Skeletal muscle tissue (tissue), 4 donors: Measurements from ENCODE around the gene SMARCAD1. TPM values are rescaled to one million over a fixed set of nuclear protein-coding genes. Genes with fewer than 3 reads are reported as not detected.

ENCODE experiments used
- H3K27ac ChIP-seq: one replicate; pipeline ENCODE4 v1.7.0; 2013; ENCODE audit warnings: mild to moderate bottlenecking, low read depth, low read length, inconsistent platforms
- H3K27me3 ChIP-seq, 3 donors: one replicate each; pipeline ENCODE4 v1.7.0; 2013; ENCODE audit warnings: low read length in 3 of 3; ENCODE audit not compliant: control insufficient read depth in 3 of 3, insufficient read depth in 3 of 3
- H3K36me3 ChIP-seq, 3 donors: one replicate each; pipeline ENCODE4 v1.7.0; 2013; ENCODE audit warnings: low read length in 3 of 3; ENCODE audit not compliant: control insufficient read depth in 3 of 3, insufficient read depth in 3 of 3
- H3K4me1 ChIP-seq, 3 donors: one replicate each; pipeline ENCODE4 v1.7.0; 2013; ENCODE audit warnings: low read length in 3 of 3, mild to moderate bottlenecking in 3 of 3; ENCODE audit not compliant: control insufficient read depth in 3 of 3, insufficient read depth in 3 of 3
- H3K4me3 ChIP-seq, 3 donors: one replicate each; pipeline ENCODE4 v1.7.0; 2013; ENCODE audit warnings: low read length in 3 of 3
- H3K9ac ChIP-seq, 3 donors: one replicate each; pipeline ENCODE4 v1.7.0; 2013; ENCODE audit warnings: low read length in 3 of 3, mild to moderate bottlenecking in 3 of 3, moderate library complexity in 2 of 3, low read depth in 1 of 3
- H3K9me3 ChIP-seq, 3 donors: one replicate each; pipeline ENCODE4 v1.7.0; 2013; ENCODE audit warnings: low read length in 3 of 3; ENCODE audit not compliant: control insufficient read depth in 3 of 3
- total RNA-seq: library from RNA; depleted of rRNA; stranded (reverse); fragments of >200 nt; gene quantifications from one replicate; pipeline ENCODE4 v1.2.3, GENCODE V29; 2014
- donor health status: Osteomylitis.

Gene SMARCAD1
- 28.7 TPM for total RNA-seq

DNA sequence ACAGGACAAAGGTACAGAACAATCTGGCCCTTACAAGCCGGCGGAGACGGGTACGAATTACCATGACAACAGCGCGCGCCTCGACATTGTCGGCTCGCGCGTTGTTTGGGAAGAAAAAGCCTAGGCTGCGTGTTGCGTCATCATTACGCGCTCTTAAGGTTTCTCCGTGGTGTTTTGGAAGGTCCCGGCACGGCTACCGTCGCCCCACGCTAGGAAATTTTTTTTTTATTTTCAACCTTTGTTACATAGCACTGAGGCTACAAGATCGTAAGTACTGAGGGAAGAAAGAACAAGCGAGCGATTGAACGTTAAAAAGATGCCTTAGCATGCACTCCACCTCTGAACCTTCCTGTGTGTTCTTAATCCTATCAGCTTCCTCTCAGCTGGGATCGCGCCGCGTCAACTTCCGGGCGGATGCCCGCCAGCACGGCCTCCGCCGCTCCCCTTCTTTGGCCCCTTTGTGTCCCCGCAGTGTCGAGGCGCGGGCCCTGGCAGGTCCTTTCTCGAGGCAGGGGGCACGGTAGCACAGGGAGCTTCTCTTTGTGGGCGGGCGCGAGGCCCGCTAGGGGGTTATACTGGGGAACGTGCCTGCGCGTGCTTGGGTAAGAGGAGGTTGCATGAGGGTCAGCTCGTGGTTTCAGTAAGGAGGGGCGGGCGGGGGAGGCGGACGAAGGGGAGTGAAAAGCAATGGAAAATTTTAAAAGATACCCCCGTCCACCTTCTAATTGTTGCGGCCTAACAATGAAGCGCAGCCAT, at the start of gene SMARCAD1:
Gene SMARCAD1 (plus strand): TSS at position 397 of the 756 bp plus-strand sequence. CDS start 530 bp downstream, outside the sequence.
- Histone ChIP-seq H3K4me1 (peaks cover 6 to 9% (median 9%) of the 10 kb centered on the region in 3 donors), H3K36me3 (peaks cover 0 to 5% (median under 1%) of the 10 kb centered on the region in 3 donors), H3K4me3 (peak within 1 kb of the TSS; percentile 94 to 95 (median 94)), H3K9me3 (no peaks in the 10 kb centered on the region), H3K27me3 (no peaks in the 10 kb centered on the region), H3K27ac (peak within 1 kb of the TSS; percentile 96), H3K9ac (peak within 1 kb of the TSS; percentile 87 to 96 (median 90))

DNA sequence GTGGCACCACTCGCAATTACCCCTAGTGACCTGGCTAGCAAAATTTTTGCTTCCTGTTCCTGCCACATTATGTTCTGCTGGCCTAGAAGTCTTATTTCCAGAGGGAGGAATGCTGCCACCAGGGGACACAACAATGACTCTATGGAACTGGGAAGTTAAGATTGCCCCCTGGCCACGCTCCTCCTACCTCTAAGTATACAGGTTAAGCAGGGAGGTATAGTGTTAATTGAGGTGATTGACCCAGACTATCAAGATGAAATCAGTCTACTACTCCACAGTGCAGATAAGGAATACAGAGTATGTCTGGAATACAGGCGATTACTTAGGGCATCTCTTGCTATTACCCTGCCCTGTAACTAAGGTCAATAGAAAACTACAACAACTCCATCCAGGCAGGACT, 48.8 kb upstream of the SMARCAD1 start:
- no peak overlapping the region for H3K4me3 ChIP-seq
- no peaks in the 10 kb centered on the region for H3K9me3 ChIP-seq
- H3K36me3 ChIP-seq: no peaks in the 10 kb centered on the region
- H3K4me1 ChIP-seq: no peaks in the 10 kb centered on the region
- no peaks in the 10 kb centered on the region for H3K27me3 ChIP-seq
- no peak overlapping the region for H3K27ac ChIP-seq
- no peak overlapping the region for H3K9ac ChIP-seq

DNA sequence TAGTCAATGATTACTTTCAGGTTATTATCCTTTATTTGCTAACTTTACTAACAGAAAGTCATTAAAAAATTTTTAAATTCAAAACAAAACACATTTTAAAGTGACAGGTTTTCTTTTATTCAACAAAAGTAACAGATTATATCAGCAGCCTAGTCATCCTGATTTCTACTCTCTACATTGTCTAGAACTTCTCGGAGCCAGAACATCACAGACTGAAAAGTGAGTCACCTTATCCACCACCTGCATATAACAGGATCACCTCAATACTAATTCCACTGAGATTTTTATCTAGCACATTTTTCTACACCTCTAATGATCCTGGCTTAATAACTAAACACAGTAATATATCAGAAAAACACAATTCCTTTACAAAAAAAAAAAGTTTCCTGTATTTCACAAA, 47.9 kb upstream of the SMARCAD1 start:
- H3K4me3 ChIP-seq: no peak overlapping the region

GRCh38 chr4:94160774-94161173, 46.9 kb upstream of the SMARCAD1 start:
- Histone ChIP-seq H3K9me3 (no peaks in the 10 kb centered on the region), H3K27ac (no peak overlapping the region), H3K36me3 (no peaks in the 10 kb centered on the region), H3K9ac (no peak overlapping the region), H3K4me3 (no peak overlapping the region), H3K27me3 (no peaks in the 10 kb centered on the region), H3K4me1 (no peaks in the 10 kb centered on the region)

More for the DNA sequence above, 47.9 kb upstream of the SMARCAD1 start:
- H3K27ac ChIP-seq: no peak overlapping the region
- H3K27me3 ChIP-seq: no peaks in the 10 kb centered on the region
- no peaks in the 10 kb centered on the region for H3K4me1 ChIP-seq
- H3K9ac ChIP-seq: no peak overlapping the region
- no peaks in the 10 kb centered on the region for H3K36me3 ChIP-seq
- H3K9me3 ChIP-seq: no peaks in the 10 kb centered on the region

DNA sequence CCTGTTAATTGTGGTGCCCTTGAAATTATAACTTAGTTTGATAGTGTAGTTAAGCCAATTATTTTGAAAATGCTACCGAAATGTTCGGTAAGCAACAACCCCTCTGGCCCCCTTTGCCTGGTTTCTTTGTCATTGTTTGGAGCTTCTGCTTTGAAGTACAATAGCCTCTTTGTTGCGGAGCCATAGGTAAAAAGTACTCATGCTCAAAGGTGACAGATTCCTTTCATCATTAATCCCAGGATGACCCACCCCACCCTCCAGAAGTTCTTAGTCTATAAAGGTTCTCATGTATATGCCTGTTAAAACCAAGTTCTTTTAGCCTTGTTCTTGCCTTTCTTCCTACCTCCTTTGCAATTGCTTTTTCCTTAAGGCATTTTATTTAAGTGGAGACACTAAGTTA, 42.4 kb upstream of the SMARCAD1 start:
- no peaks in the 10 kb centered on the region for H3K4me1 ChIP-seq
- no peak overlapping the region for H3K4me3 ChIP-seq
- H3K9me3 ChIP-seq: peaks cover 0 to 2% (median 0%) of the 10 kb centered on the region in 3 donors
- H3K9ac ChIP-seq: no peak overlapping the region
- no peak overlapping the region for H3K27ac ChIP-seq
- no peaks in the 10 kb centered on the region for H3K27me3 ChIP-seq
- H3K36me3 ChIP-seq: no peaks in the 10 kb centered on the region

DNA sequence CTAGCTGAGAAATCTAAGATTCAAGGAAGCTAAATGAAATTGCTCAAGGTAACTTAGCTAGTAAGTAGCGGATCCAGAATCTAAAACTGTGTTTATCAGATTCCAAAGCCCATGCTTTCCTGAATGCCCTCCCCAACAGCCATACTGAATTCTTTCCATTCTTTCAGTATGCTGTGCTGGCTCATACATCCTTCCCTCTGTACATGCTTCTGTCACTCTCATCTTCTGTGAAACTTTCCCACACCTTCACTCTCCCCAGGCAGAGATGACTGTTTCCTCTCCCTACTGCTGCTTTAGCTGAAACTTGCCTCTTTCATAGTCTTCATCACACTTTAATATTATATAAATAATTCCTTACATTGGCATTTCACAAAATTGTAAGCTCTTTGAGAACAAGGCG, 39.3 kb upstream of the SMARCAD1 start:
- Histone ChIP-seq H3K4me1 (no peaks in the 10 kb centered on the region), H3K36me3 (no peaks in the 10 kb centered on the region), H3K27me3 (no peaks in the 10 kb centered on the region), H3K9me3 (peaks cover 0 to 2% (median 0%) of the 10 kb centered on the region in 3 donors), H3K9ac (no peak overlapping the region), H3K27ac (no peak overlapping the region), H3K4me3 (no peak overlapping the region)

GRCh38 chr4:94169803-94170372, 37.8 kb upstream of the SMARCAD1 start:
- Histone ChIP-seq H3K27me3 (no peaks in the 10 kb centered on the region), H3K27ac (no peak overlapping the region), H3K4me1 (no peaks in the 10 kb centered on the region), H3K9ac (no peak overlapping the region), H3K36me3 (no peaks in the 10 kb centered on the region), H3K4me3 (no peak overlapping the region), H3K9me3 (peaks cover 0 to 2% (median 0%) of the 10 kb centered on the region in 3 donors)

GRCh38 chr4:94171616-94172015, 36.0 kb upstream of the SMARCAD1 start:
- H3K27me3 ChIP-seq: no peaks in the 10 kb centered on the region
- no peak overlapping the region for H3K9ac ChIP-seq
- no peaks in the 10 kb centered on the region for H3K4me1 ChIP-seq
- no peaks in the 10 kb centered on the region for H3K36me3 ChIP-seq
- no peak overlapping the region for H3K4me3 ChIP-seq
- no peak overlapping the region for H3K27ac ChIP-seq
- peaks cover 0 to 2% (median 0%) of the 10 kb centered on the region in 3 donors for H3K9me3 ChIP-seq

GRCh38 chr4:94175553-94176261, 32.0 kb upstream of the SMARCAD1 start:
- no peak overlapping the region for H3K9ac ChIP-seq
- H3K4me1 ChIP-seq: no peaks in the 10 kb centered on the region
- H3K4me3 ChIP-seq: no peak overlapping the region
- no peaks in the 10 kb centered on the region for H3K27me3 ChIP-seq
- H3K27ac ChIP-seq: no peak overlapping the region
- no peaks in the 10 kb centered on the region for H3K36me3 ChIP-seq
- H3K9me3 ChIP-seq: no peaks in the 10 kb centered on the region

- H3K9me3 ChIP-seq: no peaks in the 10 kb centered on the region
- no peak overlapping the region for H3K27ac ChIP-seq
- no peaks in the 10 kb centered on the region for H3K36me3 ChIP-seq
These were observed 29.8 kb upstream of the SMARCAD1 start for GRCh38 chr4:94177822-94178221.

More at GRCh38 chr4:94177822-94178221, 29.8 kb upstream of the SMARCAD1 start:
- H3K9ac ChIP-seq: no peak overlapping the region
- H3K4me1 ChIP-seq: no peaks in the 10 kb centered on the region
- no peaks in the 10 kb centered on the region for H3K27me3 ChIP-seq
- no peak overlapping the region for H3K4me3 ChIP-seq
